GM04504 (cell line): ENCODE results near the gene EMC1.
"Not testable (repeated sequence)": the region's sequence is repeated elsewhere in the genome, so short reads cannot be mapped to it uniquely, and the experiment has no call there.

Experiments used
- DNase-seq: peaks from one replicate; pipeline ENCODE4 v3.0.0-alpha.2; 2012; ENCODE audit warnings: low read depth

EMC1 gene

GRCh38 chr1:19260211-19261138 is 9.2 kb upstream of the EMC1 start:
- peak; percentile 89 for DNase-seq

- DNase-seq = no peak
Observed at GRCh38 chr1:19258353-19258752, 7.0 kb upstream of the EMC1 start.

- DNase-seq = no peak
Observed at GRCh38 chr1:19257178-19257914, 6.0 kb upstream of the EMC1 start.

GRCh38 chr1:19256301-19256700 is 5.0 kb upstream of the EMC1 start:
- DNase-seq = not testable (repeated sequence)

GRCh38 chr1:19255288-19255687 is 4.0 kb upstream of the EMC1 start:
- DNase-seq = no peak

GRCh38 chr1:19254416-19254815 is 3.1 kb upstream of the EMC1 start:
- DNase-seq = no peak

GRCh38 chr1:19250629-19251304 is 557 bp downstream of the EMC1 start:
- no peak for DNase-seq

- DNase-seq = peak; percentile 47
Observed at GRCh38 chr1:19240673-19241538, 10.4 kb downstream of the EMC1 start.

GRCh38 chr1:19239876-19240275 is 11.4 kb downstream of the EMC1 start:
- no peak for DNase-seq

GRCh38 chr1:19234224-19234623 is 17.1 kb downstream of the EMC1 start:
- no peak for DNase-seq

- DNase-seq = no peak
Observed at GRCh38 chr1:19232524-19232846, 18.8 kb downstream of the EMC1 start.

GRCh38 chr1:19231736-19232523 is 19.4 kb downstream of the EMC1 start:
- DNase-seq = not testable (repeated sequence)

- no peak for DNase-seq
Observed at GRCh38 chr1:19229828-19230325, 21.4 kb downstream of the EMC1 start.

- no peak for DNase-seq
Observed at GRCh38 chr1:19229229-19229628, 22.1 kb downstream of the EMC1 start.

GRCh38 chr1:19222979-19223824 is 28.1 kb downstream of the EMC1 start:
- no peak for DNase-seq

- no peak for DNase-seq
Observed at GRCh38 chr1:19222573-19222972, 28.8 kb downstream of the EMC1 start.

- no peak for DNase-seq
Observed at GRCh38 chr1:19220991-19221390, 30.3 kb downstream of the EMC1 start.

- no peak for DNase-seq
Observed at GRCh38 chr1:19220080-19220846, 31.1 kb downstream of the EMC1 start.

GRCh38 chr1:19219451-19219850 is 31.9 kb downstream of the EMC1 start:
- no peak for DNase-seq
